WI38 (cell line): ENCODE measurements around the gene PRPF40B.
A peak's percentile ranks its signal among the peaks of the same experiment; 100 is the strongest.

ENCODE experiments used
- H3K4me3 ChIP-seq: 2 replicates; pipeline ENCODE4 v1.5.1; 2011; ENCODE audit warnings: low read depth, mild to moderate bottlenecking, control low read depth, low read length
- CTCF ChIP-seq: IDR thresholded peaks from 2 replicates; pipeline ENCODE4 v1.5.1; 2012; ENCODE audit warnings: low read depth, mild to moderate bottlenecking, control low read depth, low read length

PRPF40B gene

GRCh38 chr12:49623142-49623904 lies at the start of gene PRPF40B:
Gene PRPF40B, plus strand, starts transcription at chr12:49623561. Its CDS starts 30 bp downstream, at chr12:49623591.
- H3K4me3 ChIP-seq, result peak within 1 kb of the TSS; percentile 65
- TF ChIP-seq CTCF, result 0 out of 2 replicates have a peak, but pooled peaks have one; percentile 18

GRCh38 chr12:49577589-49578315 lies 45.6 kb upstream of the PRPF40B start:
- no peak overlapping the region for H3K4me3 ChIP-seq
- TF ChIP-seq CTCF, result no peak

- TF ChIP-seq CTCF, result no peak
- H3K4me3 ChIP-seq, result no peak overlapping the region
These were observed 44.8 kb upstream of the PRPF40B start for GRCh38 chr12:49578471-49579112.

- peak; percentile 97 for TF ChIP-seq CTCF
These were observed 42.5 kb upstream of the PRPF40B start for GRCh38 chr12:49580572-49581535.

GRCh38 chr12:49582201-49582600 lies 41.2 kb upstream of the PRPF40B start:
- no peak overlapping the region for H3K4me3 ChIP-seq
- no peak for TF ChIP-seq CTCF

More at GRCh38 chr12:49580572-49581535, 42.5 kb upstream of the PRPF40B start:
- no peak overlapping the region for H3K4me3 ChIP-seq

GRCh38 chr12:49582850-49583249 lies 40.5 kb upstream of the PRPF40B start:
- no peak for TF ChIP-seq CTCF

More at GRCh38 chr12:49582850-49583249, 40.5 kb upstream of the PRPF40B start:
- H3K4me3 ChIP-seq, result no peak overlapping the region
